HEK293 (cell line): Measurements from ENCODE around the gene PLA2G4E.

Experiments used
- CTCF ChIP-seq: fragments of 450-650 bp; formaldehyde crosslinking; IDR thresholded peaks from 2 replicates; pipeline ENCODE4 v1.5.1; 2016; ENCODE audit warnings: missing biosample characterization, missing genetic modification characterization
- TRIM28 ChIP-seq: IDR thresholded peaks from 2 replicates; pipeline ENCODE4 v1.6.1; 2011; ENCODE audit warnings: low read length, control low read depth, borderline replicate concordance
- ZFP69B ChIP-seq: fragments of 450-650 bp; formaldehyde crosslinking; IDR thresholded peaks from 2 replicates; pipeline ENCODE4 v1.5.1; 2016; ENCODE audit warnings: missing biosample characterization, missing genetic modification characterization
- ZNF394 ChIP-seq: fragments of 450-650 bp; formaldehyde crosslinking; IDR thresholded peaks from 2 replicates; pipeline ENCODE4 v1.5.1; 2016; ENCODE audit warnings: missing biosample characterization, missing genetic modification characterization, mild to moderate bottlenecking, moderate library complexity, borderline replicate concordance
- ZNF423 ChIP-seq: fragments of 450-650 bp; formaldehyde crosslinking; IDR thresholded peaks from 2 replicates; pipeline ENCODE4 v1.5.1; 2016; ENCODE audit warnings: missing biosample characterization, missing genetic modification characterization

GRCh38 chr15:41937568-41937923 is 83.3 kb downstream of the PLA2G4E start:
- no peak for TF ChIP-seq CTCF (tag by site-specific recombination)
- no peak for TF ChIP-seq ZNF394 (tag by site-specific recombination)
- TF ChIP-seq TRIM28, result no peak
- TF ChIP-seq ZNF423 (tag by site-specific recombination), result no peak
- TF ChIP-seq ZFP69B (tag by site-specific recombination), result no peak
